GM12865 (cell line): ENCODE data around the gene CLVS2.

Source experiments
- DNase-seq: peaks from one replicate; pipeline ENCODE4 v3.0.0; 2010; ENCODE audit warnings: low read depth
- H3K4me3 ChIP-seq: 2 replicates; pipeline ENCODE4 v1.5.1; 2011; ENCODE audit warnings: mild to moderate bottlenecking, low read depth, low read length, control low read depth
- TF ChIP-seq, protein P1 (sequence below): IDR thresholded peaks from 2 replicates; pipeline ENCODE4 v1.5.1; 2011; ENCODE audit warnings: low read length, control low read depth, low read depth, inconsistent platforms; ENCODE audit not compliant: insufficient read depth; ENCODE audit errors: missing control alignments

Gene CLVS2

DNA sequence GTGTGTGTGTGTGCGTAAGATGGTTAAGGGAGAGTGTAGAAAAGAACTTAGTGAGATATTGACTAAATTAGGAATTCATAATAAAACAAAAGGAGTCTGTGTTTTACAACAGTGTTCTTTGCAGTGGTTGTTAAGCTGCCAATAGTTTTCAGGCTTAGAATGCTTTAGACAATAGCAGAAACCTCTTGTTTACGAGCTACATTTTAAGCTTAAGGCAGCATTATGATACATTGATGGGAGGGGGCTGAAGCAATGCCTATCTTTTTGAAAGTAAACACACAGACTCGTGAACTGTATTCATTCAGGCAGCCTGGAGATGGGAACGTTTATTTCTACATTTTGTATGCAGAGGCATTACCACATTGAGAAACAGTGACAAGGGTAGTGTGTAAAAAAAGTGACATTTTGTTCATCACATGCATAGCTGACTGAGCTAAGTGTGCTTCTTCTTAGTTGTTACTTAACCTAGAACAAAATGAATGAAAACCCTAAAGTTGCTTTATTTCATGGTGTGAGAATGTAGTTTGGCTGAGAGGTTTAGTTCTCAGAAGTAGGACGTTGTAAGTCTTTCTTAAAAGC lies 21.2 kb downstream of the CLVS2 start:
- no peak for DNase-seq
- TF ChIP-seq, protein P1, sequence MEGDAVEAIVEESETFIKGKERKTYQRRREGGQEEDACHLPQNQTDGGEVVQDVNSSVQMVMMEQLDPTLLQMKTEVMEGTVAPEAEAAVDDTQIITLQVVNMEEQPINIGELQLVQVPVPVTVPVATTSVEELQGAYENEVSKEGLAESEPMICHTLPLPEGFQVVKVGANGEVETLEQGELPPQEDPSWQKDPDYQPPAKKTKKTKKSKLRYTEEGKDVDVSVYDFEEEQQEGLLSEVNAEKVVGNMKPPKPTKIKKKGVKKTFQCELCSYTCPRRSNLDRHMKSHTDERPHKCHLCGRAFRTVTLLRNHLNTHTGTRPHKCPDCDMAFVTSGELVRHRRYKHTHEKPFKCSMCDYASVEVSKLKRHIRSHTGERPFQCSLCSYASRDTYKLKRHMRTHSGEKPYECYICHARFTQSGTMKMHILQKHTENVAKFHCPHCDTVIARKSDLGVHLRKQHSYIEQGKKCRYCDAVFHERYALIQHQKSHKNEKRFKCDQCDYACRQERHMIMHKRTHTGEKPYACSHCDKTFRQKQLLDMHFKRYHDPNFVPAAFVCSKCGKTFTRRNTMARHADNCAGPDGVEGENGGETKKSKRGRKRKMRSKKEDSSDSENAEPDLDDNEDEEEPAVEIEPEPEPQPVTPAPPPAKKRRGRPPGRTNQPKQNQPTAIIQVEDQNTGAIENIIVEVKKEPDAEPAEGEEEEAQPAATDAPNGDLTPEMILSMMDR, result no peak
- H3K4me3 ChIP-seq, result no peak overlapping the region

DNA sequence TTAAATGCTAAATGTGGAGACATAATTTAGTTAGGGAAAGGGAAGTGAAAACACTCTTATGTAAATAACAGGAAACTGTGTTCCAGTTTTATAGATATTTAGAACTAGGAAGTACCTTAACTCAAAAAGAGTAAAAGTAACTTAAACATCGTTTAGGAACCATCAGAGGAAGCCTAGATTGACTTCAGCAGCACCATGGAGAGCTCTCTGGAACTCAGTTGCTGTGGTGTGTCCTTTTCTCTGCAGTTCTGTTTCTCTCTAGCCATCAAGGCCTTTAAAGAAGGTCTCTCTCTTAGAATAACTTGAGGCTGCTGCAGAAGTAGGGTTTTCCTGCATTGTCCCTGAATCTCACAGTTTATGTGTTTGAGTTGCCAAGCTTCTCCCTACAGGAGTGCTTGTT lies 26.9 kb downstream of the CLVS2 start:
- TF ChIP-seq, protein P1, result no peak
- H3K4me3 ChIP-seq, result no peak overlapping the region
- peak; percentile 6 for DNase-seq

DNA sequence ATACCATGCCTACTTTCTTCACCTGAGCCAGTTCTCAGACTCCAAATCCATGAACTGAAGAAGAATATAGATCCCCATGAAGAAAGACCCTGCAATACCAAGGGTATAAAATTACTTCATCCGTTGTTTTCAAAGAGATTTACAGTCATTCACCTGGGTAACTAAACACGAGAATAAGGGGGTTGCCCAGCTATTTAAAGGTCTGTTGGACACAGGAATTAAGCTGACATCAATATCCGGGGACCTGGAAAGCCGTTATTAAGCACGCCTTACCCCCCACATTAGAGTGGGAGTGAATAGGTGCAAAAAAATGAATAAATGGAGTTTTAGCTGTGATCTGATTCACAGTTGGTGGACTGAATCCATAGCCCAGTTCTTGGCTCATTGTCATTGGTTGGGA lies 28.9 kb downstream of the CLVS2 start:
- no peak overlapping the region for H3K4me3 ChIP-seq
- TF ChIP-seq, protein P1, result no peak
- no peak for DNase-seq

DNA sequence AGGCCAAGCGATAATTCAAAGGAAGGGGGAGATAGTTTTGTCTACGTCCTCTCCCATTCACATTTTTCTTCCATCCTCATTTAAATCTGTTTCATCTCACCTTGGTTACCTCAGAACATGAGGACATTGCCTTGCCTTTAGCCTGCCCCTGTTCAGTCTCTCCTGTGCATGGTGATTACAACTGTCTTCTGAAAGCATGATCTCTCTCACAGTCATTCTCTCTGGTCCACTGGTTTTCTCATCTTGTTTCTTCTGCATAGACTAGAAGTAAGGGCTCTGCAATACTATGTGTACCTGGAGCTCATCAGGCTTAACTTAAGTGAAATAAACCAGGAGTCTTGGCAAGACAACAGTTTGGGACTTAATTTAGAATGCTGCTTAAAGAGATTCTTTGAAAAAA lies 31.4 kb downstream of the CLVS2 start:
- TF ChIP-seq, protein P1, result no peak
- no peak overlapping the region for H3K4me3 ChIP-seq
- DNase-seq, result no peak

DNA sequence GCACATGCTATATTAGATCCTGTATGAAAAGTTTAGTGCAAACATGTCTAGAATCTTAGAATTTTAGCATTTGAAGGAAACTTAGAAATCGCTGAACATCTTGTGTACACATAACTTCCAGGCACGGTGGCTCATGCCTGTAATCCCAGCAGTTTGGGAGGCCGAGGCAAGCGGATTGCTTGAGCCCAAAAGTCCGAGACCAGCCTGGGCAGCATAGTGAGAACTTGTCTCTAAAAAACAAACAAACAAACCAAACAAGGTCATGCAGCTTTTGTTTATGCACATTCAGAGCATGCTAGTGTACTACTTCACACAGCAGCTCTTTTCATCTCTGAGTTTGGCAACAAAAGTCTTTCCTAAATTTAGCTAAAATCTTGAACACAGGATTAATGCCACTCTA lies 32.2 kb downstream of the CLVS2 start:
- DNase-seq, result no peak
- TF ChIP-seq, protein P1, result no peak

DNA sequence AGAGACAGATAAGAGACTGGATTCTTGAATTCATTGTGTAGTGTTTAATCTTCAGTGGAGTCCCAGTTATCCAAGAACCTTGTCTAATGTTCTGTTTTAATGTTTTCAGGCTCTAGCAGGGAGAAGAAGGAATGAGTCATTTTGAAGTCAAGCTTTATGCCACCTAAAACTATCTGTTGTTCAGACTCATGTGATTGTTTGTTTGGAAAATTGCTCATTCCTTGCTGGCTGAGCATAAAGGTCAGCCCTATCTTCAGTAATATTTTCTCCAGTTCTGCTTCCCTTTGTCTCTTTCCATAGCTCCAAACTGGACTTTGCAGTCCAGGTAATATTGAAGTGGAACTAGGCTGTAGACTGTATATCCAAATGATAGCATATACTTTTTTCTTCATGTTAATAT lies 34.2 kb downstream of the CLVS2 start:
- TF ChIP-seq, protein P1, result no peak
- H3K4me3 ChIP-seq, result no peak overlapping the region
- no peak for DNase-seq

More for the DNA sequence above, 32.2 kb downstream of the CLVS2 start:
- no peak overlapping the region for H3K4me3 ChIP-seq

DNA sequence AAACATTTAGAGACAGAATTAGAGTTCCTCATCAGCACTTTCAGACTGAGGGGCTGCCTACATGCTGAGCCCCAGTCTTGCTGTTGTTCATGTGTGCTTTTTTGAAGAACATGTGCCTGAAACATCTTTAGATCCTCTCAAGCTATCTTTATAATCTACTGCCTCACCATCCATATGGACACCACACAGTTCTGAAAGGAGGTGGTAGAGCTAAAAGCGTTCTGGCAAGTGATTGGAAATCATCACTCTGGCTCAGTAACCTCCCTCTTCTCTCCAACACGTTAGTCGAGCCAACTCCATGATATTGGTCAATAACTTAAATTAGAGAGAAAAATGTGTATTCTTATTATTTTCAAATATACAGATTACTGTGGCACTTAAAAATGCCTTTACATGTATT lies 40.6 kb downstream of the CLVS2 start:
- no peak overlapping the region for H3K4me3 ChIP-seq
- TF ChIP-seq, protein P1, result no peak
- DNase-seq, result no peak
